GM12801 (cell line): ENCODE measurements around the gene TOGARAM2.

Experiments
- CTCF ChIP-seq: IDR thresholded peaks from one replicate; pipeline ENCODE4 v1.5.1; 2011; ENCODE audit warnings: control low read depth; ENCODE audit not compliant: insufficient read length; ENCODE audit errors: extremely low read depth

The TOGARAM2 gene

GRCh38 chr2:29060441-29060840 is 79.3 kb downstream of the TOGARAM2 start:
- no peak for TF ChIP-seq CTCF

- TF ChIP-seq CTCF, result no peak
These were observed 80.1 kb downstream of the TOGARAM2 start for GRCh38 chr2:29061176-29061575.

DNA sequence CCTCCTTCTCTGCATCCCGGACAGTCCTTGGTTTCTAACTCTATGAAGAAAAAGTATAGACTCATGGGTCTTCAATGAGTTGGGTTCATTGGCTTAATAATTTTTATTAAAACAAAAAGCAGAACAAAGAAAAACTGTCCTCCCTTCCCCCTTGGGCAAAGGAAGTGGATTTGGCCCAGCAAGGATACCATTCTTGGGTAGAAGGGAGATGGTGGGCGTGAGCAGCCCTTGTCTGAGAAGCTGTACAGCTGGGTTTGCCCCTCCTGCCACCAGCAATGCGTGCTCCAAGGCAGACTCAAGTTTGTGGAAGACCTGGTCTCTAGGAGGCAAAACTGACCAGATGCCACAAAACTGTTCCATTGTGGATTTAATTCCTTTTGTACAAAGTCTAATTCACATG is 80.5 kb downstream of the TOGARAM2 start:
- TF ChIP-seq CTCF, result no peak

GRCh38 chr2:29062371-29062770 is 81.3 kb downstream of the TOGARAM2 start:
- TF ChIP-seq CTCF, result no peak

DNA sequence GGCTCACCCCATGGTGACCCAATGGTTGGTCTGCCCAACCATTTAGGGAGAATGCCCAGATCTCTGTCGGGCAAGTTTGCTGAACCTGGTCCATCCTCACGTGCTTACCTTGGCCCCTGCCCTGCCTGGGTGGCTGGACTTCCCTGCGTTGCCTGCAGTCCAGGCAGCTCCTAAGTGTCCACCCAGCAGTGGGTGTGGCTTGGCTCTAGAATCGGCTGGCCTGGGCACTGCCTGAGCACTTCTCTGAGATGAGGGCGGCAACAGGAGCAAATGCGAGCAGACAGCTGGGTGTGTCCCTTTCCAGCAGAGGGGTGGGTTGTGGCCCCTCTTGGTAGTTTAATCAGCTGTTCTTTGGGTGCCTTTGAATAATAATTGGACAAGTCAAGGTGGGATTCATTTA is 82.0 kb downstream of the TOGARAM2 start:
- TF ChIP-seq CTCF, result no peak

GRCh38 chr2:29063646-29064345 is 82.7 kb downstream of the TOGARAM2 start:
- TF ChIP-seq CTCF, result no peak

DNA sequence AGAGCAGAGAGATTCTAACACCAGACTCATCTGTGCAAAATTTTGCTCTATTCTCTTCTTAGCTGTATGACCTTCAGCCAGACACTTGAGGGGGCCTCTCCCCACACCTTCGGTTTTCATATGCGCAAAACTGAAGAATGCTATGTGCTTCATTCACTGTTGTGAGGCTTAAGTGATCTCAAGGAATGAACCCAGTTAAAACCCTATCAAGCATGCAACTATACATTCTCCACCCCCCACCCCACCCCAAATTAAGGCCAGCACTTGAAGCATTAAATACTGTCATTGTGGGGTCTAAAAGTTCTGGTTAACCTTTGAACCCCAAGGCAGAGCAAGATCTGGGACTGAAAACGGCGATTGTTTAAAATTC is 83.2 kb downstream of the TOGARAM2 start:
- no peak for TF ChIP-seq CTCF
